ENCODE measurements around the gene MCF2L. TPM values are rescaled to one million over a fixed set of nuclear protein-coding genes. Genes with fewer than 3 reads are reported as not detected.

Gene MCF2L
- total RNA-seq, 2 experiments from 2014 or later, result 13.0 to 13.5 TPM

- intact Hi-C loops (cut with DNase I, micrococcal nuclease), result no loop called here
- Mint-ChIP-seq H3K36me3 (ENCODE audit: low read depth) (no peaks in the 10 kb centered on the region), H3K27ac (no peak overlapping the region), H3K9me3 (no peaks in the 10 kb centered on the region), H3K4me3 (no peak overlapping the region), H3K27me3 (no peaks in the 10 kb centered on the region), H3K4me1 (ENCODE audit: low read depth) (no peaks in the 10 kb centered on the region)
- POLR2A ChIA-PET, result no interaction called here
- DNase-seq, result no peak
- Histone ChIP-seq H3K4me1 (ENCODE audit: insufficient read depth, low read length) (peaks cover under 1% of the 10 kb centered on the region), H3K9me3 (ENCODE audit: control insufficient read depth in 1 of 2, insufficient read depth in 1 of 2, low read length in 2 of 2) (peaks cover 0 to 12% of the 10 kb centered on the region in 2 experiments), H3K27ac (ENCODE audit: low read depth in 1 of 2, low read length in 2 of 2) (no peak overlapping the region), H3K27me3 (ENCODE audit: control insufficient read depth in 1 of 2, insufficient read depth in 2 of 2, low read length in 2 of 2) (no peaks in the 10 kb centered on the region), H3K4me3 (ENCODE audit: low read length) (no peak overlapping the region), H3K36me3 (ENCODE audit: insufficient read depth, low read length) (no peaks in the 10 kb centered on the region)
- CTCF ChIA-PET, result no interaction called here
- no peak for ATAC-seq (ENCODE audit: poor library complexity)
- TF ChIP-seq CTCF (IDR thresholded peaks at IDR 0.05), result no peak
Observed at GRCh38 chr13:113034451-113035212, 65.6 kb downstream of the MCF2L start.

GRCh38 chr13:113035213-113035800 is 66.3 kb downstream of the MCF2L start:
- DNase-seq, result no peak
- H3K4me1 ChIP-seq (ENCODE audit: insufficient read depth, low read length), result no peaks in the 10 kb centered on the region
- H3K36me3 ChIP-seq (ENCODE audit: insufficient read depth, low read length), result no peaks in the 10 kb centered on the region
- no peaks in the 10 kb centered on the region for H3K4me1 Mint-ChIP-seq (ENCODE audit: low read depth)
- no peak for ATAC-seq (ENCODE audit: poor library complexity)
- no peaks in the 10 kb centered on the region for H3K27me3 Mint-ChIP-seq
- H3K4me3 ChIP-seq (ENCODE audit: low read length), result no peak overlapping the region
- H3K9me3 ChIP-seq (ENCODE audit: control insufficient read depth in 1 of 2, insufficient read depth in 1 of 2, low read length in 2 of 2), result peaks cover 0 to 12% of the 10 kb centered on the region in 2 experiments
- no peaks in the 10 kb centered on the region for H3K36me3 Mint-ChIP-seq (ENCODE audit: low read depth)
- H3K27me3 ChIP-seq (ENCODE audit: control insufficient read depth in 1 of 2, insufficient read depth in 2 of 2, low read length in 2 of 2), result no peaks in the 10 kb centered on the region
- no peak overlapping the region for H3K4me3 Mint-ChIP-seq
- POLR2A ChIA-PET, result no interaction called here
- TF ChIP-seq CTCF (IDR thresholded peaks at IDR 0.05), result no peak
- H3K27ac ChIP-seq (ENCODE audit: low read depth in 1 of 2, low read length in 2 of 2), result no peak overlapping the region
- CTCF ChIA-PET, result no interaction called here
- intact Hi-C loops (cut with DNase I, micrococcal nuclease), result no loop called here
- no peak overlapping the region for H3K27ac Mint-ChIP-seq
- H3K9me3 Mint-ChIP-seq, result no peaks in the 10 kb centered on the region

GRCh38 chr13:113036401-113036800 is 67.4 kb downstream of the MCF2L start:
- intact Hi-C loops (cut with DNase I, micrococcal nuclease), result no loop called here
- H3K27me3 ChIP-seq (ENCODE audit: control insufficient read depth in 1 of 2, insufficient read depth in 2 of 2, low read length in 2 of 2), result no peaks in the 10 kb centered on the region
- DNase-seq, result no peak
- TF ChIP-seq CTCF (IDR thresholded peaks at IDR 0.05), result no peak
- ChIA-PET POLR2A (no interaction called here), CTCF (no interaction called here)
- H3K36me3 ChIP-seq (ENCODE audit: insufficient read depth, low read length), result no peaks in the 10 kb centered on the region
- Mint-ChIP-seq H3K4me3 (no peak overlapping the region), H3K36me3 (ENCODE audit: low read depth) (no peaks in the 10 kb centered on the region), H3K27me3 (no peaks in the 10 kb centered on the region), H3K27ac (no peak overlapping the region), H3K4me1 (ENCODE audit: low read depth) (no peaks in the 10 kb centered on the region), H3K9me3 (no peaks in the 10 kb centered on the region)
- H3K27ac ChIP-seq (ENCODE audit: low read depth in 1 of 2, low read length in 2 of 2), result no peak overlapping the region
- peaks cover 0 to 12% of the 10 kb centered on the region in 2 experiments for H3K9me3 ChIP-seq (ENCODE audit: control insufficient read depth in 1 of 2, insufficient read depth in 1 of 2, low read length in 2 of 2)
- H3K4me3 ChIP-seq (ENCODE audit: low read length), result no peak overlapping the region
- no peak for ATAC-seq (ENCODE audit: poor library complexity)
- H3K4me1 ChIP-seq (ENCODE audit: insufficient read depth, low read length), result no peaks in the 10 kb centered on the region

All from CD4-positive, alpha-beta T cell (primary cell).